Ecto neural progenitor cell (in vitro differentiated cells): ENCODE measurements around the gene ZNF467.

ENCODE experiments used
- DNase-seq: peaks from one replicate; pipeline ENCODE4 v3.0.0-alpha.2; 2018; ENCODE audit warnings: low spot score

ZNF467 gene, protein sequence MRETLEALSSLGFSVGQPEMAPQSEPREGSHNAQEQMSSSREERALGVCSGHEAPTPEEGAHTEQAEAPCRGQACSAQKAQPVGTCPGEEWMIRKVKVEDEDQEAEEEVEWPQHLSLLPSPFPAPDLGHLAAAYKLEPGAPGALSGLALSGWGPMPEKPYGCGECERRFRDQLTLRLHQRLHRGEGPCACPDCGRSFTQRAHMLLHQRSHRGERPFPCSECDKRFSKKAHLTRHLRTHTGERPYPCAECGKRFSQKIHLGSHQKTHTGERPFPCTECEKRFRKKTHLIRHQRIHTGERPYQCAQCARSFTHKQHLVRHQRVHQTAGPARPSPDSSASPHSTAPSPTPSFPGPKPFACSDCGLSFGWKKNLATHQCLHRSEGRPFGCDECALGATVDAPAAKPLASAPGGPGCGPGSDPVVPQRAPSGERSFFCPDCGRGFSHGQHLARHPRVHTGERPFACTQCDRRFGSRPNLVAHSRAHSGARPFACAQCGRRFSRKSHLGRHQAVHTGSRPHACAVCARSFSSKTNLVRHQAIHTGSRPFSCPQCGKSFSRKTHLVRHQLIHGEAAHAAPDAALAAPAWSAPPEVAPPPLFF

DNA sequence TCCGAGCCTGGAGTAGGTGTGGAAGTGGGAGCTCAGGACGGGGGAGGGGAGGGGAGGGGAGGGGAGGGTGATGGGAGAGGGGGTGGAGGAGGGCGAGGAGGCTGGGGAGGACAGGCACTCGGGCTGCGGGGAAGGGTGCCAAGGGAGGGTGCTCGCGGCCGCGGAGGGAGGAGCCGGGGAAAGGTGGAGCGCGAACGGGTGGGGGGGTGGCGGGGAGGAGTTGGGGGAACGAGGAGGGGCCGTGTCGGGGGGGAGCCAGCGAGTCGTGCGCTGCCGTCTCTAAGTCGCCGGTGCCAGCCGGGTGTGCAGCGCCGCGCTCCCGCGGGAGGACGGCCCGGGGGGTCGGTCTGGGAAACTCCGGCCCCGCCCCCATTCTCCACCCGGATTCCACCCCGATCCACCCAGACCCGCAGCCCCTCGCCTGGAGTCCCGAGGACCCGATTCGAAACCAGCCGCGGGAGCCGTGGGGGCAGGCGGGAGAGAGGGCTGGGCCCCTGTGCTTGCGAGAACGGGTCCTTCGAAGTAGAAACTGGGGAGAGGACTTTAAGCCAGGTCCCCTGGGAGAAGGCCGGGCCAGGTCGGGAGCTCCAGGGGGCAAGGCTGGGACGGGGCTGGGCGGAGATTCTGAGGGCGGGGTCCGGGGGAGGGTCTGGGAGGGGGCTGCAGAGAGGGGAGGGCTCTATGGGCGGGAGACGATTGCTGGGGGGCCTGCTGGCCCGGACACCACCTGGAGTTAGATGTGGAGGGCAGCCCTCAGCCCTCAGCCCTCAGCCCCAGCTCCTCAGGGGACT is at the start of gene ZNF467:
Gene ZNF467, minus strand, starts transcription at position 143 of the 791 bp plus-strand sequence. CDS start 2,556 bp downstream, outside the sequence.
- DNase-seq, result peak; percentile 69

- no peak for DNase-seq
Measured at GRCh38 chr7:149822353-149822943, 49.1 kb upstream of the ZNF467 start.

- DNase-seq, result no peak
Measured at GRCh38 chr7:149821191-149822148, 48.1 kb upstream of the ZNF467 start.

DNA sequence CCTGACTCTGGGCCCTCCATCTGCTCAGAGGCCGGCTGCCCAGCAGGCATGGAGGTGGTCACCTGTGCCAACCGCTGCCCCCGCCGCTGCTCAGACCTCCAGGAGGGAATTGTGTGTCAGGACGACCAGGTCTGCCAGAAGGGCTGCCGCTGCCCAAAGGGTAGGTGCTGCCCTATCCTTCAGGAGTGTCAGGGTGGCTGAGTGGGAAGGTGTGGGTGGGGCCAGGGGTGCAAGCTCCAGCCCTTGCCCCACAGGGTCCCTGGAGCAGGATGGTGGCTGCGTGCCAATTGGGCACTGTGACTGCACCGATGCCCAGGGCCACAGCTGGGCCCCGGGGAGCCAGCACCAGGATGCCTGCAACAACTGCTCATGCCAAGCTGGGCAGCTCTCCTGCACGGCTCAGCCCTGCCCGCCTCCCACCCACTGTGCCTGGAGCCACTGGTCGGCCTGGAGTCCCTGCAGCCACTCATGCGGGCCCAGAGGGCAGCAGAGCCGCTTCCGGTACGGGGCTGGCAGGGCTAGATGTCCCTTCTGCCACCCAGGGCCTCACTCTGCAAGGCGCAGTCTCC is 47.3 kb upstream of the ZNF467 start:
- DNase-seq, result no peak

- DNase-seq, result no peak
Measured at GRCh38 chr7:149819961-149820340, 46.6 kb upstream of the ZNF467 start.

DNA sequence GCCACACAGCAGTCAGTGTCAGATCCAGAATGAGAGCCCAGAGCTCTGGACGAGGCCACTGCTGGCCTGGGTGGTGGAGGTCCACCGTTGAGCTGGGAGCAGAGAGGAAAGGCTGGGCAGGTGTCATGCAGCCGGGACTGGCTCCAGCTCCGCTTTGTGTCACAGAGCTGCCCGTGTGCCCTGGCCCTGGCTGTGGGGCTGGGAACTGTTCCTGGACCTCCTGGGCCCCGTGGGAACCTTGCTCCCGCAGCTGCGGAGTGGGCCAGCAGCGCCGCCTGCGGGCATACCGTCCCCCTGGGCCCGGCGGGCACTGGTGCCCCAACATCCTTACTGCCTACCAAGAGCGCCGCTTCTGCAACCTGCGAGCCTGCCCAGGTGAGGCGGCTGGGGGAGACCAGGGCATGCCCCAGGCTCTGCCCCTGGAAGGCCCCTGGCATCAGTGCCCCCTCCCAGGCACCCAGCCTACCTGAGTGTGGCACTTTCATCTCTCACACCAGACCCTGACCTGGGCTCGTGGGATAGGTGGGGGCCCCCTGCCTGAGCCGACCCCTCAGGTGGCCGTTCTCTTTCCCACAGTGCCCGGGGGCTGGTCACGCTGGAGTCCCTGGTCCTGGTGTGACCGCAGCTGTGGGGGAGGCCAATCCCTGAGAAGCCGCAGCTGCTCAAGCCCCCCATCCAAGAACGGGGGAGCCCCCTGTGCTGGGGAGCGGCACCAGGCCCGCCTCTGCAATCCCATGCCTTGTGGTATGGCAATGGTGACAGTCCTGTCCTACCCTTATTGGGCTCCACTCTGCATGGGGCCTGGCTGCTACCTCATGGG is 46.0 kb upstream of the ZNF467 start:
- no peak for DNase-seq

DNA sequence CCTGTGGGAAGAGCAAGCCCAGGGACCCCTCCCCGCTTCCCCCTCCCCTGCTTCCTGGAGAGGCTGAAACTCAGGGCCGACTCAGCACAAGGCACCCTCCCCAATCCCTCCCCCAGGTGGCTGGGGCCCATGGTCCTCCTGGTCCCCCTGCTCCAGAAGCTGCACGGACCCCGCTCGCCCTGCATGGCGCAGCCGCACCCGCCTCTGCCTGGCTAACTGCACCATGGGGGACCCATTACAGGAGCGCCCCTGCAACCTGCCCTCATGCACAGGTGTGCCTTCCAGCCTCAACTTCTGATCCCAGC is 45.1 kb upstream of the ZNF467 start:
- no peak for DNase-seq

- no peak for DNase-seq
Measured at GRCh38 chr7:149817836-149818535, 44.6 kb upstream of the ZNF467 start.

- DNase-seq, result no peak
Measured at GRCh38 chr7:149817301-149817771, 43.9 kb upstream of the ZNF467 start.

- no peak for DNase-seq
Measured at GRCh38 chr7:149816794-149817193, 43.4 kb upstream of the ZNF467 start.

DNA sequence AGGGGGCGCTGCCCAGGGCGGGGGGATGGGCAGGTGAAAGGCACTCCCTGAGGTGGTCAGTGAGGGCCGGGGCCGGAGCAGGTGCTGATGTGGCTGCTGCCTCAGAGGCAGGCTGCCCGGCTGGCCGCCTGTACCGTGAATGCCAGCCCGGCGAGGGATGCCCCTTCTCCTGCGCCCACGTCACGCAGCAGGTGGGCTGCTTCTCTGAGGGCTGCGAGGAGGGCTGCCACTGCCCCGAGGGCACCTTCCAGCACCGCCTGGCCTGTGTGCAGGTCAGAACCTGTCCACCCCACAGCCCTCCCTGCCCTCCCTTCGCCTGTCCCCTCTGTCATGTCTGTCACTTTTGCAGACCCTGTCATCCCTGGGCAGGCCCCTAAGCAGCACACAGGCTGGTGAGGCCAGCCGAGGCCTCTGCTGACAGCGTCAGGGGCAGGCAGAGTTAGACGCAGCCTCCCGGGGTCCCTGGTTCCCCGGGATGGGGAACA is 42.9 kb upstream of the ZNF467 start:
- DNase-seq, result no peak

- no peak for DNase-seq
Measured at GRCh38 chr7:149815661-149816266, 42.4 kb upstream of the ZNF467 start.

- no peak for DNase-seq
Measured at GRCh38 chr7:149815121-149815520, 41.7 kb upstream of the ZNF467 start.

- DNase-seq, result no peak
Measured at GRCh38 chr7:149814494-149814893, 41.1 kb upstream of the ZNF467 start.

DNA sequence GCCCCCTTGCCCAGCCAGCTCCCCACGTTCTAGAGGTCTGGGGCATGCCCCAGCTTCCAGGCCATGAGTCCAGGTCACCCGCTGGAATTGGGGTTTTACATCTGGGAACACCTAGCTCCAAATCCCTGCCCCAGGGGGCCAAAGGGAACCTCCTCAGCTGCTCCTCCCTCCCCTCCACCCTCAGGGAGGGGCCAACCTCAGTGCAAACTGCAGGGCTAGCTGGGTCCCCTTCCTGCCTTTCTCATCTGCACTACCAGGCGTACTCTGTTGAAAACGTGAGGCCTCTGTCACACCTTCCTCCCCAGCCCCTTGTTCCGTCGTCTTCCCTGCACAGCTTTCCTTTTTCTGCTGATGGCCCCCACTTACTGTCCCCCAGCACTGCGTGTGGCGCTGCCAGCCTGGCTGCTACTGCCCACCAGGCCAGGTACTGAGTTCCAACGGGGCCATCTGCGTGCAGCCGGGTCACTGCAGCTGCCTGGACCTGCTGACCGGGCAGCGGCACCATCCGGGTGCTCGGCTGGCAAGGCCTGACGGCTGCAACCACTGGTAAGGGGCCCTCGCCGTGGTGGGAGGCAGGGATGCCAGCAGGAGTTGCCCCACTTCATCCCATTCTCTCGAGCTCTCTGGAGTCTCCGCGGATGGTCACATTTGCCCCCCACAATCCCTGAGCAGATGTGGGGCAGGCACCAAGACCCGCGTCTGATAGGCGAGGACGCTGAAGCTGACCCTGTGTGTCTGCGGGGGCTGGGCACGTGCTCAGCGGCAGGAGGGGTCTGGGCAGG is 40.1 kb upstream of the ZNF467 start:
- DNase-seq, result no peak

- no peak for DNase-seq
Measured at GRCh38 chr7:149811831-149812490, 38.6 kb upstream of the ZNF467 start.

GRCh38 chr7:149811221-149811620 is 37.8 kb upstream of the ZNF467 start:
- no peak for DNase-seq

DNA sequence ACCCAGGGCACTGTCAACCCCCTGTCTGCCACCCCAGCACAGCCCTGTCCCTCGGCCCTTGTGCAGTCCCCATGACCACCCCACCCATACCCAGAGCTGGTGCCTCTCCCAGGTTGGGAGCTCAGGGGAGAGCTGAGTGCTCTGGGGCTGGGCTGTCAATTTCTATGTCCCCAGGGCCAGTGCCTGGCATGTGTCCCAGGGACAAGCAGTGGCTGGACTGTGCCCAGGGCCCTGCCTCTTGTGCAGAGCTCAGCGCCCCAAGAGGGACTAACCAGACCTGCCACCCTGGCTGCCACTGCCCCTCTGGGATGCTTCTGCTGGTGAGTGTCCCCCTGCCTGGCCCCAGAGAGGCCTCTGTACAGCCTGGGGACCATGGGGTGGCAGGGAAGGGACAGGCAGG is 35.8 kb upstream of the ZNF467 start:
- no peak for DNase-seq
